CD4-positive, alpha-beta T cell treated with Interferon alpha-2 for 1 hour (primary cell): ENCODE measurements around the gene PDGFRB.

Experiments
- DNase-seq, 2 donors: peaks; one replicate each; pipeline ENCODE4 v3.0.0-alpha.2; 2020 to 2022

The PDGFRB gene

GRCh38 chr5:150162142-150162513 is 6.5 kb upstream of the PDGFRB start:
- DNase-seq, result no peak

GRCh38 chr5:150161242-150162141 is 5.8 kb upstream of the PDGFRB start:
- DNase-seq, result peak; percentile 57 to 67

- DNase-seq, result no peak
These were observed 4.9 kb upstream of the PDGFRB start for GRCh38 chr5:150160448-150161081.

GRCh38 chr5:150159741-150160179 is 4.1 kb upstream of the PDGFRB start:
- no peak for DNase-seq

- DNase-seq, result no peak
These were observed 3.4 kb upstream of the PDGFRB start for GRCh38 chr5:150159031-150159430.

- DNase-seq, result no peak
These were observed 2.7 kb upstream of the PDGFRB start for GRCh38 chr5:150158170-150158949.

- no peak for DNase-seq
These were observed 1.5 kb upstream of the PDGFRB start for GRCh38 chr5:150157168-150157567.

- no peak for DNase-seq
These were observed 895 bp upstream of the PDGFRB start for GRCh38 chr5:150156540-150156939.

GRCh38 chr5:150156027-150156368 is 353 bp upstream of the PDGFRB start:
- DNase-seq, result no peak

- no peak for DNase-seq
These were observed 972 bp downstream of the PDGFRB start for GRCh38 chr5:150154618-150155128.

- peak in 1 of 2 donors; percentile 16 for DNase-seq
These were observed 1.6 kb downstream of the PDGFRB start for GRCh38 chr5:150153957-150154617.

GRCh38 chr5:150153483-150153882 is 2.2 kb downstream of the PDGFRB start:
- DNase-seq, result no peak

- DNase-seq, result no peak
These were observed 2.8 kb downstream of the PDGFRB start for GRCh38 chr5:150152636-150153462.

- peak in 1 of 2 donors; percentile 16 for DNase-seq
These were observed 6.0 kb downstream of the PDGFRB start for GRCh38 chr5:150149618-150150017.

GRCh38 chr5:150148117-150148927 is 7.3 kb downstream of the PDGFRB start:
- no peak for DNase-seq

GRCh38 chr5:150147670-150148069 is 8.0 kb downstream of the PDGFRB start:
- no peak for DNase-seq

GRCh38 chr5:150146862-150147601 is 8.6 kb downstream of the PDGFRB start:
- no peak for DNase-seq

GRCh38 chr5:150146235-150146634 is 9.4 kb downstream of the PDGFRB start:
- DNase-seq, result no peak

- DNase-seq, result no peak
These were observed 10.8 kb downstream of the PDGFRB start for GRCh38 chr5:150144879-150145278.

- no peak for DNase-seq
These were observed 11.3 kb downstream of the PDGFRB start for GRCh38 chr5:150144246-150144801.
